A673 (cell line): ENCODE results near the gene GLI2. TPM values are rescaled to one million over a fixed set of nuclear protein-coding genes. Genes with fewer than 3 reads are reported as not detected.

Source experiments
- BruUV-seq: library from RNA; stranded (reverse); fragments of 400-500 nt; replicated peaks from 2 replicates; lab custom pipeline; 2021; lab: Mats Ljungman, UMichigan
- CTCF ChIA-PET: fragments of 300-600 bp; sonication (Branson Sonifier 250); formaldehyde crosslinking; loops from one replicate; lab custom pipeline; 2022; ENCODE audit warnings: antibody characterized with exemption; lab: Charles Lee
- POLR2A ChIA-PET: fragments of 300-600 bp; sonication (Branson Sonifier 250); formaldehyde crosslinking; loops from one replicate; lab custom pipeline; 2022; ENCODE audit warnings: antibody characterized with exemption; ENCODE audit not compliant: low non-redundant PET; lab: Charles Lee
- DNase-seq: peaks from one replicate; pipeline ENCODE4 v3.0.0-alpha.2; 2015; ENCODE audit warnings: low spot score
- H3K27ac ChIP-seq: fragments of 200-600 bp; sonication (generic); 2 replicates; pipeline ENCODE4 v1.5.1; 2016; ENCODE audit warnings: mixed run types, low read depth, mild to moderate bottlenecking, mixed read lengths, antibody characterized with exemption, low read length; ENCODE audit not compliant: poor library complexity, severe bottlenecking
- H3K27me3 ChIP-seq: fragments of 200-600 bp; sonication (generic); replicated peaks from 2 replicates; pipeline ENCODE4 v1.6.1; 2017; ENCODE audit warnings: mixed run types, low read depth, mild to moderate bottlenecking, mixed read lengths, antibody characterized with exemption, low read length; ENCODE audit not compliant: insufficient read depth, poor library complexity
- H3K36me3 ChIP-seq: fragments of 200-600 bp; sonication (generic); 2 replicates; pipeline ENCODE4 v1.6.1; 2016; ENCODE audit warnings: mixed run types, mild to moderate bottlenecking, mixed read lengths, antibody characterized with exemption, low read length; ENCODE audit not compliant: insufficient read depth, poor library complexity, severe bottlenecking
- H3K4me1 ChIP-seq: fragments of 200-600 bp; sonication (generic); 2 replicates; pipeline ENCODE4 v1.6.1; 2017; ENCODE audit warnings: mixed run types, mild to moderate bottlenecking, mixed read lengths, antibody characterized with exemption, low read length; ENCODE audit not compliant: insufficient read depth, poor library complexity, severe bottlenecking
- H3K4me3 ChIP-seq: fragments of 200-600 bp; sonication (generic); 2 replicates; pipeline ENCODE4 v1.5.1; 2016; ENCODE audit warnings: low read depth, mixed run types, mild to moderate bottlenecking, mixed read lengths, low read length; ENCODE audit not compliant: poor library complexity, severe bottlenecking
- H3K9me3 ChIP-seq: fragments of 200-600 bp; sonication (generic); 2 replicates; pipeline ENCODE4 v1.6.1; 2016; ENCODE audit warnings: mixed run types, low read depth, mild to moderate bottlenecking, mixed read lengths, antibody characterized with exemption, low read length; ENCODE audit not compliant: poor library complexity, severe bottlenecking
- CTCF ChIP-seq: fragments of 300-800, 200-600 bp; sonication (generic); conservative IDR thresholded peaks from 2 replicates; pipeline ENCODE4 v1.5.1; 2017; ENCODE audit warnings: low read depth, mild to moderate bottlenecking, antibody characterized with exemption, low read length, moderate library complexity, mixed read lengths
- EZH2 ChIP-seq: fragments of 200-600 bp; sonication (generic); IDR thresholded peaks from 2 replicates; pipeline ENCODE4 v1.6.1; 2017; ENCODE audit warnings: borderline replicate concordance, low read depth, mild to moderate bottlenecking, mixed read lengths, antibody characterized with exemption, low read length; ENCODE audit not compliant: poor library complexity, severe bottlenecking
- intact Hi-C: fragments of 100-400 bp; cut with micrococcal nuclease; formaldehyde crosslinking; loops from one replicate; pipeline ENCODE4 v1.10.0; 2022; ENCODE audit not compliant: unreplicated experiment
- total RNA-seq: library from RNA; stranded (reverse); gene quantifications from 2 replicates; pipeline ENCODE4 v1.2.3, GENCODE V29; 2021

GLI2 gene
- total RNA-seq, 1 experiment from 2014 or later, result 8.1 TPM

- CTCF ChIA-PET, result no interaction called here
- no TSS peak for BruUV-seq
- Histone ChIP-seq H3K27me3 (no peaks in the 10 kb centered on the region), H3K27ac (no peak overlapping the region), H3K4me1 (no peaks in the 10 kb centered on the region), H3K36me3 (no peaks in the 10 kb centered on the region), H3K4me3 (no peak overlapping the region), H3K9me3 (no peaks in the 10 kb centered on the region)
- no peak for TF ChIP-seq EZH2
- TF ChIP-seq CTCF, result no peak
- POLR2A ChIA-PET, result no interaction called here
- no peak for DNase-seq
- intact Hi-C loops, result loop anchor here (10.0 kb wide), 1 partner anchor 204 kb away; no protein-coding TSS in a partner anchor
Observed at GRCh38 chr2:120731175-120731574, 4.5 kb upstream of the GLI2 start.

- Histone ChIP-seq H3K27ac (no peak overlapping the region), H3K4me1 (peaks cover 1% of the 10 kb centered on the region), H3K27me3 (no peaks in the 10 kb centered on the region), H3K4me3 (no peak overlapping the region), H3K36me3 (no peaks in the 10 kb centered on the region), H3K9me3 (no peaks in the 10 kb centered on the region)
- CTCF ChIA-PET, result no interaction called here
- no peak for DNase-seq
- no TSS peak for BruUV-seq
- intact Hi-C loops, result loop anchor here (10.0 kb wide), 1 partner anchor 202 kb away; no protein-coding TSS in a partner anchor
- TF ChIP-seq EZH2 (no peak), CTCF (no peak)
- POLR2A ChIA-PET, result interaction anchor here (0.6 kb wide), 1 partner anchor 488 kb away, joined by 6 read pairs; no protein-coding TSS in a partner anchor
Observed at GRCh38 chr2:120732506-120733237, 3.0 kb upstream of the GLI2 start.

- Histone ChIP-seq H3K9me3 (no peaks in the 10 kb centered on the region), H3K36me3 (no peaks in the 10 kb centered on the region), H3K4me3 (no peak overlapping the region), H3K4me1 (peaks cover 8% of the 10 kb centered on the region), H3K27ac (no peak overlapping the region), H3K27me3 (no peaks in the 10 kb centered on the region)
- POLR2A ChIA-PET, result interaction anchor here (0.6 kb wide), 1 partner anchor 487 kb away, joined by 6 read pairs; no protein-coding TSS in a partner anchor
- no peak for TF ChIP-seq EZH2
- TF ChIP-seq CTCF, result no peak
- no TSS peak for BruUV-seq
- intact Hi-C loops, result loop anchor here (10.0 kb wide), 1 partner anchor 201 kb away; no protein-coding TSS in a partner anchor
- CTCF ChIA-PET, result no interaction called here
- no peak for DNase-seq
Observed at GRCh38 chr2:120733238-120733932, 2.3 kb upstream of the GLI2 start.
